Stimulated activated CD4-positive, alpha-beta T cell treated with anti-CD3 and anti-CD28 coated beads, Interleukin-15, amount 100 ng/mL, for 24 hours (primary cell): ENCODE measurements around the gene NUCKS1.

Source experiments
- DNase-seq: peaks from one replicate; pipeline ENCODE4 v3.0.0-alpha.2; 2020

NUCKS1 gene

GRCh38 chr1:205666372-205667166 is 83.4 kb downstream of the NUCKS1 start:
- DNase-seq: no peak

GRCh38 chr1:205665201-205666045 is 84.6 kb downstream of the NUCKS1 start:
- no peak for DNase-seq

- DNase-seq: no peak
Observed at GRCh38 chr1:205664399-205665017, 85.5 kb downstream of the NUCKS1 start.

- DNase-seq: no peak
Observed at GRCh38 chr1:205663286-205663936, 86.6 kb downstream of the NUCKS1 start.
